Caco-2 (cell line): ENCODE data around the gene MBTD1. TPM values are rescaled to one million over a fixed set of nuclear protein-coding genes. Genes with fewer than 3 reads are reported as not detected.

ENCODE experiments used
- BruUV-seq: library from RNA; stranded (reverse); fragments of 400-500 nt; replicated peaks from 2 replicates; lab custom pipeline; 2021; lab: Mats Ljungman, UMichigan
- CTCF ChIA-PET: fragments of 300-600 bp; sonication (Branson Sonifier 250); formaldehyde crosslinking; loops from one replicate; lab custom pipeline; 2022; ENCODE audit warnings: antibody characterized with exemption; lab: Charles Lee
- POLR2A ChIA-PET: fragments of 300-600 bp; sonication (Branson Sonifier 250); formaldehyde crosslinking; loops from one replicate; lab custom pipeline; 2022; ENCODE audit warnings: antibody characterized with exemption; lab: Charles Lee
- DNase-seq, 2 experiments: peaks; one replicate each; pipeline versions ENCODE4 v3.0.0 to v3.0.0-alpha.2; 2020 to 2022
- H3K27me3 ChIP-seq: replicated peaks from 2 replicates; pipeline ENCODE4 v1.6.0; 2011; ENCODE audit warnings: low read length; ENCODE audit not compliant: control insufficient read depth, insufficient read depth
- H3K36me3 ChIP-seq: 2 replicates; pipeline ENCODE4 v1.5.1; 2011; ENCODE audit warnings: low read length; ENCODE audit not compliant: control insufficient read depth, insufficient read depth
- H3K4me1 ChIP-seq: fragments of 250-450 bp; sonication (Bioruptor Pico); 2 replicates; pipeline ENCODE4 v1.5.1; 2020; ENCODE audit warnings: mild to moderate bottlenecking
- H3K4me3 ChIP-seq: 2 replicates; pipeline ENCODE4 v1.5.1; 2011; ENCODE audit warnings: low read depth, mild to moderate bottlenecking, control low read depth, low read length
- H3K9me3 ChIP-seq: fragments of 250-450 bp; sonication (Bioruptor Pico); 2 replicates; pipeline ENCODE4 v1.5.1; 2020; ENCODE audit warnings: mild to moderate bottlenecking, moderate library complexity
- H3K27ac Mint-ChIP-seq: one replicate; pipeline ENCODE4 v1.8.0; 2022; ENCODE audit warnings: mixed read lengths; ENCODE audit not compliant: unreplicated experiment
- H3K27me3 Mint-ChIP-seq: one replicate; pipeline ENCODE4 v1.8.0; 2022; ENCODE audit warnings: mixed read lengths; ENCODE audit not compliant: insufficient read depth, unreplicated experiment
- H3K36me3 Mint-ChIP-seq: one replicate; pipeline ENCODE4 v1.8.0; 2022; ENCODE audit warnings: mild to moderate bottlenecking, mixed read lengths; ENCODE audit not compliant: insufficient read depth, unreplicated experiment
- H3K4me1 Mint-ChIP-seq: one replicate; pipeline ENCODE4 v1.8.0; 2022; ENCODE audit warnings: low read depth, mixed read lengths; ENCODE audit not compliant: unreplicated experiment
- H3K4me3 Mint-ChIP-seq: one replicate; pipeline ENCODE4 v1.8.0; 2022; ENCODE audit warnings: mild to moderate bottlenecking, moderate library complexity, mixed read lengths; ENCODE audit not compliant: unreplicated experiment
- H3K9me3 Mint-ChIP-seq: one replicate; pipeline ENCODE4 v1.8.0; 2022; ENCODE audit warnings: mixed read lengths; ENCODE audit not compliant: unreplicated experiment
- intact Hi-C: fragments of 100-400 bp; cut with micrococcal nuclease; formaldehyde crosslinking; loops from one replicate; pipeline ENCODE4 v1.10.0; 2022; ENCODE audit not compliant: unreplicated experiment
- total RNA-seq: library from RNA; stranded (reverse); gene quantifications from 2 replicates; pipeline ENCODE4 v1.2.3, GENCODE V29; 2022
- TF ChIP-seq, protein P1 (sequence below), 2 experiments: fragments of 200-600 bp in 1 of 2; IDR thresholded peaks; 1 replicate in 1 of 2; 2 replicates in 1 of 2; pipeline versions ENCODE4 v1.5.1 to v1.8.0; 2011 to 2022; ENCODE audit warnings: antibody characterized with exemption in 1 of 2, control low read depth in 1 of 2, inconsistent platforms in 1 of 2, low read depth in 1 of 2, low read length in 1 of 2, mild to moderate bottlenecking in 1 of 2, moderate library complexity in 1 of 2; ENCODE audit not compliant: insufficient read depth in 1 of 2, severe bottlenecking in 1 of 2, unreplicated experiment in 1 of 2

MBTD1 gene
- total RNA-seq, 1 experiment from 2014 or later: 26.2 TPM

DNA sequence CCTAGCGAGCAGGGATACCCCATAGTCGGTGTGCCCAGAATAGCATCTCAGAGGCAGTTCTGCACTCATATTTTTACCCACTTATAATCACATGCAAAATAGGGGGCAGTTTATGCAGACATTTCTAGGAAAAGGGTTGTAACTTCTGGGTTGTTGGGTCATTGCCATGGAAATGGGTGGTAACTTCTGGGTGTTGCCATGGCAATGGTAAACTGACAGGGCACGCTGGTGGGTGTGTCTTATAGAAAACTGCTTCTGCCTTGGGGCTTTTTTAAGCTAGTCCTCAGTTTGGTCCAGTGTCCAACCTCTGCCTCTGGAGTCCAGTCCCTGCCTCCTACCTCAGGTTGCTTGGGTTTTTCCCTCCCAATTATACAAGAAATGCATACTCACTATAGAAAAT is 131.8 kb downstream of the MBTD1 start:
- no peak overlapping the region for H3K27ac Mint-ChIP-seq
- no peak overlapping the region for H3K4me3 Mint-ChIP-seq
- H3K4me1 Mint-ChIP-seq: peaks cover 26% of the 10 kb centered on the region
- no peak for DNase-seq
- BruUV-seq: no TSS peak
- POLR2A ChIA-PET: interaction anchor here (0.7 kb wide), 1 partner anchor 156 kb away, joined by 3 read pairs; no protein-coding TSS in a partner anchor
- H3K36me3 Mint-ChIP-seq: peaks cover 6% of the 10 kb centered on the region
- Histone ChIP-seq H3K4me1 (peaks cover 55% of the 10 kb centered on the region), H3K36me3 (no peaks in the 10 kb centered on the region), H3K4me3 (no peak overlapping the region), H3K27me3 (no peaks in the 10 kb centered on the region), H3K9me3 (peaks cover 6% of the 10 kb centered on the region; the same call in 1 of the 2 replicates)
- H3K9me3 Mint-ChIP-seq: no peaks in the 10 kb centered on the region
- H3K27me3 Mint-ChIP-seq: no peaks in the 10 kb centered on the region
- TF ChIP-seq, protein P1, sequence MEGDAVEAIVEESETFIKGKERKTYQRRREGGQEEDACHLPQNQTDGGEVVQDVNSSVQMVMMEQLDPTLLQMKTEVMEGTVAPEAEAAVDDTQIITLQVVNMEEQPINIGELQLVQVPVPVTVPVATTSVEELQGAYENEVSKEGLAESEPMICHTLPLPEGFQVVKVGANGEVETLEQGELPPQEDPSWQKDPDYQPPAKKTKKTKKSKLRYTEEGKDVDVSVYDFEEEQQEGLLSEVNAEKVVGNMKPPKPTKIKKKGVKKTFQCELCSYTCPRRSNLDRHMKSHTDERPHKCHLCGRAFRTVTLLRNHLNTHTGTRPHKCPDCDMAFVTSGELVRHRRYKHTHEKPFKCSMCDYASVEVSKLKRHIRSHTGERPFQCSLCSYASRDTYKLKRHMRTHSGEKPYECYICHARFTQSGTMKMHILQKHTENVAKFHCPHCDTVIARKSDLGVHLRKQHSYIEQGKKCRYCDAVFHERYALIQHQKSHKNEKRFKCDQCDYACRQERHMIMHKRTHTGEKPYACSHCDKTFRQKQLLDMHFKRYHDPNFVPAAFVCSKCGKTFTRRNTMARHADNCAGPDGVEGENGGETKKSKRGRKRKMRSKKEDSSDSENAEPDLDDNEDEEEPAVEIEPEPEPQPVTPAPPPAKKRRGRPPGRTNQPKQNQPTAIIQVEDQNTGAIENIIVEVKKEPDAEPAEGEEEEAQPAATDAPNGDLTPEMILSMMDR (IDR thresholded peaks at IDR 0.05; ENCODE audit: insufficient read depth in 1 of 2, low read depth in 1 of 2, low read length in 1 of 2, severe bottlenecking in 1 of 2, unreplicated experiment in 1 of 2): no peak
- CTCF ChIA-PET: interaction anchor here (1.0 kb wide), 1 partner anchor 25 kb away, joined by 3 read pairs; the partner anchor contains the start of gene NME1
- intact Hi-C loops: no loop called here

Other genes starting within 250 kb of the MBTD1 start
- gene SPAG9, start 139.2 kb downstream of the MBTD1 start, total RNA-seq: 130 and 142 TPM in 2 replicates
- 278 and 336 TPM in 2 replicates for gene NME1, start 106.5 kb downstream of the MBTD1 start, total RNA-seq
- gene NME2, start 93.6 kb downstream of the MBTD1 start, total RNA-seq: 734 and 821 TPM in 2 replicates
- gene UTP18, start 497 bp upstream of the MBTD1 start, total RNA-seq: 55.3 and 63.4 TPM in 2 replicates